ENCODE measurements around the gene RIMBP2.
"Not testable (repeated sequence)": the region's sequence is repeated elsewhere in the genome, so short reads cannot be mapped to it uniquely, and the experiment has no call there.

The RIMBP2 gene

GRCh38 chr12:130739571-130739970 lies 23.5 kb upstream of the RIMBP2 start:
- Histone ChIP-seq H3K4me1 (ENCODE audit: control insufficient read depth, insufficient read depth, low read length, poor library complexity, severe bottlenecking) (no peaks in the 10 kb centered on the region), H3K4me3 (ENCODE audit: insufficient read depth, low read depth, low read length, poor library complexity, severe bottlenecking) (no peak overlapping the region), H3K27ac (ENCODE audit: insufficient read depth, low read length, poor library complexity, severe bottlenecking) (no peak overlapping the region), H3K36me3 (ENCODE audit: control insufficient read depth, insufficient read depth, low read length) (no peaks in the 10 kb centered on the region), H3K9me3 (ENCODE audit: control insufficient read depth, low read length) (no peaks in the 10 kb centered on the region), H3K27me3 (replicated peaks; ENCODE audit: control insufficient read depth, insufficient read depth, low read length, poor library complexity, severe bottlenecking) (peaks cover 3% of the 10 kb centered on the region)
- no peak for DNase-seq

- H3K4me1 ChIP-seq (ENCODE audit: control insufficient read depth, insufficient read depth, low read length, poor library complexity, severe bottlenecking); H3K9me3 ChIP-seq (ENCODE audit: control insufficient read depth, low read length); H3K36me3 ChIP-seq (ENCODE audit: control insufficient read depth, insufficient read depth, low read length); H3K27me3 ChIP-seq (replicated peaks; ENCODE audit: control insufficient read depth, insufficient read depth, low read length, poor library complexity, severe bottlenecking); DNase-seq; H3K27ac ChIP-seq (ENCODE audit: insufficient read depth, low read length, poor library complexity, severe bottlenecking); H3K4me3 ChIP-seq (ENCODE audit: insufficient read depth, low read depth, low read length, poor library complexity, severe bottlenecking): not testable (repeated sequence)
These were observed 22.3 kb upstream of the RIMBP2 start for GRCh38 chr12:130738403-130738802.

- Histone ChIP-seq H3K4me1 (ENCODE audit: control insufficient read depth, insufficient read depth, low read length, poor library complexity, severe bottlenecking) (no peaks in the 10 kb centered on the region), H3K4me3 (ENCODE audit: insufficient read depth, low read depth, low read length, poor library complexity, severe bottlenecking) (no peak overlapping the region), H3K27ac (ENCODE audit: insufficient read depth, low read length, poor library complexity, severe bottlenecking) (no peak overlapping the region), H3K36me3 (ENCODE audit: control insufficient read depth, insufficient read depth, low read length) (no peaks in the 10 kb centered on the region), H3K27me3 (replicated peaks; ENCODE audit: control insufficient read depth, insufficient read depth, low read length, poor library complexity, severe bottlenecking) (peaks cover 3% of the 10 kb centered on the region), H3K9me3 (ENCODE audit: control insufficient read depth, low read length) (no peaks in the 10 kb centered on the region)
- no peak for DNase-seq
These were observed 21.6 kb upstream of the RIMBP2 start for GRCh38 chr12:130737731-130738130.

GRCh38 chr12:130729344-130729743 lies 13.2 kb upstream of the RIMBP2 start:
- no peak overlapping the region for H3K27ac ChIP-seq (ENCODE audit: insufficient read depth, low read length, poor library complexity, severe bottlenecking)
- H3K36me3 ChIP-seq (ENCODE audit: control insufficient read depth, insufficient read depth, low read length): no peaks in the 10 kb centered on the region
- DNase-seq: no peak
- H3K9me3 ChIP-seq (ENCODE audit: control insufficient read depth, low read length): no peaks in the 10 kb centered on the region
- H3K27me3 ChIP-seq (replicated peaks; ENCODE audit: control insufficient read depth, insufficient read depth, low read length, poor library complexity, severe bottlenecking): no peaks in the 10 kb centered on the region
- H3K4me3 ChIP-seq (ENCODE audit: insufficient read depth, low read depth, low read length, poor library complexity, severe bottlenecking): no peak overlapping the region
- no peaks in the 10 kb centered on the region for H3K4me1 ChIP-seq (ENCODE audit: control insufficient read depth, insufficient read depth, low read length, poor library complexity, severe bottlenecking)

- no peak overlapping the region for H3K4me3 ChIP-seq (ENCODE audit: insufficient read depth, low read depth, low read length, poor library complexity, severe bottlenecking)
- no peaks in the 10 kb centered on the region for H3K4me1 ChIP-seq (ENCODE audit: control insufficient read depth, insufficient read depth, low read length, poor library complexity, severe bottlenecking)
- no peak for DNase-seq
- H3K36me3 ChIP-seq (ENCODE audit: control insufficient read depth, insufficient read depth, low read length): no peaks in the 10 kb centered on the region
- H3K9me3 ChIP-seq (ENCODE audit: control insufficient read depth, low read length): no peaks in the 10 kb centered on the region
- no peak overlapping the region for H3K27ac ChIP-seq (ENCODE audit: insufficient read depth, low read length, poor library complexity, severe bottlenecking)
- no peaks in the 10 kb centered on the region for H3K27me3 ChIP-seq (replicated peaks; ENCODE audit: control insufficient read depth, insufficient read depth, low read length, poor library complexity, severe bottlenecking)
These were observed 12.3 kb upstream of the RIMBP2 start for GRCh38 chr12:130728158-130729058.

GRCh38 chr12:130719263-130719859 lies 3.3 kb upstream of the RIMBP2 start:
- Histone ChIP-seq H3K9me3 (ENCODE audit: control insufficient read depth, low read length) (no peaks in the 10 kb centered on the region), H3K27me3 (replicated peaks; ENCODE audit: control insufficient read depth, insufficient read depth, low read length, poor library complexity, severe bottlenecking) (peaks cover 21% of the 10 kb centered on the region), H3K27ac (ENCODE audit: insufficient read depth, low read length, poor library complexity, severe bottlenecking) (no peak overlapping the region), H3K4me1 (ENCODE audit: control insufficient read depth, insufficient read depth, low read length, poor library complexity, severe bottlenecking) (no peaks in the 10 kb centered on the region), H3K4me3 (ENCODE audit: insufficient read depth, low read depth, low read length, poor library complexity, severe bottlenecking) (no peak overlapping the region), H3K36me3 (ENCODE audit: control insufficient read depth, insufficient read depth, low read length) (no peaks in the 10 kb centered on the region)
- DNase-seq: no peak

GRCh38 chr12:130717752-130718151 lies 1.7 kb upstream of the RIMBP2 start:
- H3K4me3 ChIP-seq (ENCODE audit: insufficient read depth, low read depth, low read length, poor library complexity, severe bottlenecking): no peak overlapping the region
- H3K36me3 ChIP-seq (ENCODE audit: control insufficient read depth, insufficient read depth, low read length): no peaks in the 10 kb centered on the region
- no peak overlapping the region for H3K27ac ChIP-seq (ENCODE audit: insufficient read depth, low read length, poor library complexity, severe bottlenecking)
- DNase-seq: no peak
- no peaks in the 10 kb centered on the region for H3K9me3 ChIP-seq (ENCODE audit: control insufficient read depth, low read length)
- H3K27me3 ChIP-seq (replicated peaks; ENCODE audit: control insufficient read depth, insufficient read depth, low read length, poor library complexity, severe bottlenecking): peaks cover 25% of the 10 kb centered on the region
- no peaks in the 10 kb centered on the region for H3K4me1 ChIP-seq (ENCODE audit: control insufficient read depth, insufficient read depth, low read length, poor library complexity, severe bottlenecking)

GRCh38 chr12:130716969-130717366 lies 869 bp upstream of the RIMBP2 start:
- H3K36me3 ChIP-seq (ENCODE audit: control insufficient read depth, insufficient read depth, low read length): no peaks in the 10 kb centered on the region
- peaks cover 25% of the 10 kb centered on the region for H3K27me3 ChIP-seq (replicated peaks; ENCODE audit: control insufficient read depth, insufficient read depth, low read length, poor library complexity, severe bottlenecking)
- no peak overlapping the region for H3K4me3 ChIP-seq (ENCODE audit: insufficient read depth, low read depth, low read length, poor library complexity, severe bottlenecking)
- H3K4me1 ChIP-seq (ENCODE audit: control insufficient read depth, insufficient read depth, low read length, poor library complexity, severe bottlenecking): no peaks in the 10 kb centered on the region
- no peaks in the 10 kb centered on the region for H3K9me3 ChIP-seq (ENCODE audit: control insufficient read depth, low read length)
- H3K27ac ChIP-seq (ENCODE audit: insufficient read depth, low read length, poor library complexity, severe bottlenecking): no peak overlapping the region
- DNase-seq: no peak

GRCh38 chr12:130715150-130715997 lies 725 bp downstream of the RIMBP2 start:
- Histone ChIP-seq H3K27me3 (replicated peaks; ENCODE audit: control insufficient read depth, insufficient read depth, low read length, poor library complexity, severe bottlenecking) (peaks cover 25% of the 10 kb centered on the region), H3K36me3 (ENCODE audit: control insufficient read depth, insufficient read depth, low read length) (no peaks in the 10 kb centered on the region), H3K9me3 (ENCODE audit: control insufficient read depth, low read length) (no peaks in the 10 kb centered on the region), H3K4me3 (ENCODE audit: insufficient read depth, low read depth, low read length, poor library complexity, severe bottlenecking) (no peak overlapping the region), H3K27ac (ENCODE audit: insufficient read depth, low read length, poor library complexity, severe bottlenecking) (no peak overlapping the region), H3K4me1 (ENCODE audit: control insufficient read depth, insufficient read depth, low read length, poor library complexity, severe bottlenecking) (no peaks in the 10 kb centered on the region)
- no peak for DNase-seq
